Measurements from ENCODE around the gene PRELP.

Gene PRELP

GRCh38 chr1:203527013-203527412, 51.4 kb downstream of the PRELP start:
- DNase-seq = no peak

- DNase-seq = no peak
Measured at GRCh38 chr1:203528063-203528462, 52.5 kb downstream of the PRELP start.

GRCh38 chr1:203528976-203529835, 53.6 kb downstream of the PRELP start:
- DNase-seq = no peak

- DNase-seq = no peak
Measured at GRCh38 chr1:203531063-203531462, 55.5 kb downstream of the PRELP start.

GRCh38 chr1:203534012-203534411, 58.4 kb downstream of the PRELP start:
- no peak for DNase-seq

- DNase-seq = no peak
Measured at GRCh38 chr1:203534526-203534925, 58.9 kb downstream of the PRELP start.

- DNase-seq = no peak
Measured at GRCh38 chr1:203536575-203536974, 61.0 kb downstream of the PRELP start.

- no peak for DNase-seq
Measured at GRCh38 chr1:203536980-203537455, 61.4 kb downstream of the PRELP start.

- no peak for DNase-seq
Measured at GRCh38 chr1:203537806-203538464, 62.3 kb downstream of the PRELP start.

- DNase-seq = no peak
Measured at GRCh38 chr1:203538726-203539125, 63.1 kb downstream of the PRELP start.

- no peak for DNase-seq
Measured at GRCh38 chr1:203539831-203540546, 64.4 kb downstream of the PRELP start.

Data from NK-92 treated with Interleukin-12 subunit alpha and Interleukin-12 subunit beta, amount 100 ng/mL, for 24 hours (cell line).